Measurements from ENCODE around the gene CTNNBIP1.

CTNNBIP1 gene

DNA sequence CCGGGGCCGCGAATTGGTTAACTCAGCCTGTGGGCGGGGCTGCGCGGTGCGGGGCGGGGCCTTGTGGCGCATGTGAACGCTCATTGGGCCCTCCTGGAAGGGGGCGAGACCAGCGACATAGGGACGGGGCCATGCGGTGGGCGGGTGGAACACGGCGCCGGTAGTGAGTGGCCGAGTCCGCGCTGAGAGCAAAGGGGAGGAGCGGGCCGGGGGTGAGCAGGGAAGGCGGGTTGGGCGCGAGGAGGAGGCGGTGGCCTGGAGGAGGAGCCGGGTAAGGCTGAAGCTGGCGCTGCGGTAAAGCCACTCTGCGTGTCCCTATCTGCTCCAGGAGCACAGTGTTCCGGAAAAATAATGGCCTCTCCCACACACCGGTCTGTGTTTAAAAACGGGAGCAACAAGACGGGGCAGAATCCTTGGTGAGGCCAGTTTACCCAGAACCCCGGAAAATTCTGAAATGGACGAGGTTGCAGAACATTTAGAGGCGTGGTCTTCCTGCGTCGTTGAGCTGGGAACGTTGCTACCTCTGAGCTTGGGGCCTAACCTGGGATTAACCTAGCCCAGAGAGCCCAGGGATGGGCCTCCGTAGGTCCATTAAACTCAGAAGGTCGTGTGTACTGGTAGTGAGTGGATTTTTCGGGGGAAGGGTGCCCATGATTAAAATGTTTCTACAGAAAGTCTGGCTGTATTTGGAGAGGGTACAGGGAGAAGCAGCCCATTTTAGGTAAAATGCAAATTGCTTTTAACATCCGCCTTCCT lies 532 bp upstream of the CTNNBIP1 start:
- Histone ChIP-seq H3K36me3 (ENCODE audit: insufficient read depth, low read length) (no peaks in the 10 kb centered on the region; the same call in 1 of the 2 replicates), H3K4me1 (ENCODE audit: insufficient read depth, low read length) (peaks cover 38% of the 10 kb centered on the region), H2AFZ (ENCODE audit: low read depth, low read length) (peak overlapping the region; percentile 94), H3K9me3 (ENCODE audit: insufficient read depth, low read length, severe bottlenecking) (no peaks in the 10 kb centered on the region), H3K9ac (ENCODE audit: low read depth, low read length) (peak overlapping the region; percentile 62), H3K27me3 (ENCODE audit: insufficient read depth, low read length, poor library complexity) (no peaks in the 10 kb centered on the region), H3K79me2 (ENCODE audit: insufficient read depth, low read length) (peaks cover 7% of the 10 kb centered on the region), H3K27ac (ENCODE audit: low read length) (peak overlapping the region; percentile 86), H4K20me1 (ENCODE audit: insufficient read depth, low read length) (peaks cover 3% of the 10 kb centered on the region; the same call in 1 of the 2 replicates), H3K4me2 (ENCODE audit: insufficient read depth, low read length) (peak overlapping the region; percentile 75), H3K4me3 (ENCODE audit: low read depth in 1 of 2, low read length in 2 of 2) (peak overlapping the region; percentile 33 to 70)
- TF ChIP-seq, protein P1, sequence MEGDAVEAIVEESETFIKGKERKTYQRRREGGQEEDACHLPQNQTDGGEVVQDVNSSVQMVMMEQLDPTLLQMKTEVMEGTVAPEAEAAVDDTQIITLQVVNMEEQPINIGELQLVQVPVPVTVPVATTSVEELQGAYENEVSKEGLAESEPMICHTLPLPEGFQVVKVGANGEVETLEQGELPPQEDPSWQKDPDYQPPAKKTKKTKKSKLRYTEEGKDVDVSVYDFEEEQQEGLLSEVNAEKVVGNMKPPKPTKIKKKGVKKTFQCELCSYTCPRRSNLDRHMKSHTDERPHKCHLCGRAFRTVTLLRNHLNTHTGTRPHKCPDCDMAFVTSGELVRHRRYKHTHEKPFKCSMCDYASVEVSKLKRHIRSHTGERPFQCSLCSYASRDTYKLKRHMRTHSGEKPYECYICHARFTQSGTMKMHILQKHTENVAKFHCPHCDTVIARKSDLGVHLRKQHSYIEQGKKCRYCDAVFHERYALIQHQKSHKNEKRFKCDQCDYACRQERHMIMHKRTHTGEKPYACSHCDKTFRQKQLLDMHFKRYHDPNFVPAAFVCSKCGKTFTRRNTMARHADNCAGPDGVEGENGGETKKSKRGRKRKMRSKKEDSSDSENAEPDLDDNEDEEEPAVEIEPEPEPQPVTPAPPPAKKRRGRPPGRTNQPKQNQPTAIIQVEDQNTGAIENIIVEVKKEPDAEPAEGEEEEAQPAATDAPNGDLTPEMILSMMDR (IDR thresholded peaks at IDR 0.05; ENCODE audit: borderline replicate concordance, extremely low read depth, low read length, poor library complexity, severe bottlenecking) = no peak
- TF ChIP-seq EZH2 (IDR thresholded peaks at IDR 0.05; ENCODE audit: borderline replicate concordance, low read depth, low read length, severe bottlenecking) = no peak
- ATAC-seq (ENCODE audit: insufficient read depth, low read depth) (peak; percentile 95), DNase-seq (peak; percentile 100)

DNA sequence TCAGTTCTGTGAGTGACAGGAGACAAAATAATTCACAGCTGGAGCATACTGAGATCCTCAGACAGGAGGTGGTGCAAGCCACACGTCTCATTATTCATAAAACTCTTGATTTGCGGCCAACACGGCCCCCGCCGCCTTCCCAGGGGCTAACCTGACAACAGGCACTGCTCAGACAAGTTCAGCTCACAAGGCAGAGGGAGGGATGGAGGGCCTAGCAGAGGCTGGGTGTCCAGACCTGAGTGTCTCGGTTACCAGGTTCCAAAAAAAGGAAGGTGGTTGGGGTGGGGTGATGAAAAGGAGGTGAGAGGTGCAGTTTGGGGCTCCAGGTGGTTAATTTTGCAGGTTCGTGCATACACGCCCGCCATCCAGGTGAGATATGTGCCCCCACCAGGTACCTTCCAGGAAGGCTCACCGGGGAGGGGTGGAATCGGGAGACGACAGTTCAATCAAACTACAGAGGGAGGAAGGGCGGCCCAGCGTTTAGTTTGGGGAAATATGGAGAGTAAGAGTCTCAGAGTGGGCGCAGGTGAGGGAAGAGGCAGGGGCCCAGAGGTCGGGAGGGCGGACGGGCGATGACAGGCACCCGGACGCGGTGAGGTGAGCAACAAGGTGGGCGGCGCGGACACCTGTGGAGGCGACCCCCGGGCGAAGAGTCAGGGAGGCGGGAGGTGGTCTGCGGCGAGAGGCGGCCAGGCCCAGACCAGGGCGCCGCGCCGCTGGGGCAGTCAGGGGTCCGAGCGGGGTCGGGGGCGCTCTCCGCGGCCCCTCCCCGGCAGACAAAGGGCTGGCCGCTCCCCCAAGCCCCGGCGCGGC lies 629 bp downstream of the CTNNBIP1 start:
- H3K27me3 ChIP-seq (ENCODE audit: insufficient read depth, low read length, poor library complexity) = no peaks in the 10 kb centered on the region
- no peaks in the 10 kb centered on the region for H3K9me3 ChIP-seq (ENCODE audit: insufficient read depth, low read length, severe bottlenecking)
- H2AFZ ChIP-seq (ENCODE audit: low read depth, low read length) = peak overlapping the region; percentile 87
- DNase-seq (peak; percentile 33), ATAC-seq (ENCODE audit: insufficient read depth, low read depth) (no peak)
- peaks cover 38% of the 10 kb centered on the region for H3K4me1 ChIP-seq (ENCODE audit: insufficient read depth, low read length)
- peaks cover 7% of the 10 kb centered on the region for H3K79me2 ChIP-seq (ENCODE audit: insufficient read depth, low read length)
- peak overlapping the region; percentile 78 for H3K9ac ChIP-seq (ENCODE audit: low read depth, low read length)
- H3K36me3 ChIP-seq (ENCODE audit: insufficient read depth, low read length) = no peaks in the 10 kb centered on the region; the same call in 1 of the 2 replicates
- H3K4me3 ChIP-seq (ENCODE audit: low read depth in 1 of 2, low read length in 2 of 2) = peak overlapping the region; percentile 78 to 96; a peak in 3 of 4 replicates
- no peak for TF ChIP-seq EZH2 (IDR thresholded peaks at IDR 0.05; ENCODE audit: borderline replicate concordance, low read depth, low read length, severe bottlenecking)
- TF ChIP-seq, protein P1 (IDR thresholded peaks at IDR 0.05; ENCODE audit: borderline replicate concordance, extremely low read depth, low read length, poor library complexity, severe bottlenecking) = no peak
- peaks cover 3% of the 10 kb centered on the region; the same call in 1 of the 2 replicates for H4K20me1 ChIP-seq (ENCODE audit: insufficient read depth, low read length)
- peak overlapping the region; percentile 99 for H3K4me2 ChIP-seq (ENCODE audit: insufficient read depth, low read length)
- H3K27ac ChIP-seq (ENCODE audit: low read length) = peak overlapping the region; percentile 24; the same call in 1 of the 2 replicates

DNA sequence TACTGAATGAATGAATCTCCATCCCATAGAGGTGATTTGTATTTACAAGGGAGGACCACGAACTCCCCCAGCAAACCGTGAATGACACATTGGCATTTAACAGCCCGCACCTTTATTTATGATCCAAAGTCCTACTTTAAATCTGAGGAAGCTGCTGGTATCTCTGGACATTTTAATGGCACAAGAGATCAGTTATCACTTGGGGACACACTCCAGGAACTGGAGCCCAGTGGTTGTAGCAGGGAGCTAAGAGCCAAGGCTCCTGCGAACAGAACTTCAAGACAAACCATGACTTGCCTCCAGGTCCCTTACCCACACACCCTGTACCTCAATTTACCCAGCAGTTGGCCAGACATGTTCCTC lies 1.2 kb downstream of the CTNNBIP1 start:
- TF ChIP-seq, protein P1 (IDR thresholded peaks at IDR 0.05; ENCODE audit: borderline replicate concordance, extremely low read depth, low read length, poor library complexity, severe bottlenecking) = no peak
- no peak for TF ChIP-seq EZH2 (IDR thresholded peaks at IDR 0.05; ENCODE audit: borderline replicate concordance, low read depth, low read length, severe bottlenecking)
- no peak for DNase-seq
- H3K79me2 ChIP-seq (ENCODE audit: insufficient read depth, low read length) = peaks cover 7% of the 10 kb centered on the region
- H2AFZ ChIP-seq (ENCODE audit: low read depth, low read length) = 0 out of 2 replicates have a peak overlapping the region, but pooled peaks have one; percentile 87
- ATAC-seq (ENCODE audit: insufficient read depth, low read depth) = no peak
- H3K4me2 ChIP-seq (ENCODE audit: insufficient read depth, low read length) = peak overlapping the region; percentile 99
- H4K20me1 ChIP-seq (ENCODE audit: insufficient read depth, low read length) = peaks cover 3% of the 10 kb centered on the region; the same call in 1 of the 2 replicates
- no peak overlapping the region; the same call in 1 of the 2 replicates for H3K27ac ChIP-seq (ENCODE audit: low read length)
- peaks cover 38% of the 10 kb centered on the region for H3K4me1 ChIP-seq (ENCODE audit: insufficient read depth, low read length)
- H3K36me3 ChIP-seq (ENCODE audit: insufficient read depth, low read length) = no peaks in the 10 kb centered on the region; the same call in 1 of the 2 replicates
- H3K9me3 ChIP-seq (ENCODE audit: insufficient read depth, low read length, severe bottlenecking) = no peaks in the 10 kb centered on the region
- no peaks in the 10 kb centered on the region for H3K27me3 ChIP-seq (ENCODE audit: insufficient read depth, low read length, poor library complexity)
- peak overlapping the region; percentile 78 for H3K9ac ChIP-seq (ENCODE audit: low read depth, low read length)
- peak overlapping the region in 1 of 2 experiments; percentile 96; a peak in 3 of 4 replicates for H3K4me3 ChIP-seq (ENCODE audit: low read depth in 1 of 2, low read length in 2 of 2)
